GM21381 (cell line): ENCODE results near the gene GRIK4.
"Not testable (repeated sequence)": the region's sequence is repeated elsewhere in the genome, so short reads cannot be mapped to it uniquely, and the experiment has no call there.

Source experiments
- ATAC-seq: cut with Tn5 transposase; IDR thresholded peaks from one replicate; pipeline ENCODE4 v1.9.1; 2021; ENCODE audit warnings: mild to moderate bottlenecking, moderate library complexity; ENCODE audit not compliant: unreplicated experiment

The GRIK4 gene

DNA sequence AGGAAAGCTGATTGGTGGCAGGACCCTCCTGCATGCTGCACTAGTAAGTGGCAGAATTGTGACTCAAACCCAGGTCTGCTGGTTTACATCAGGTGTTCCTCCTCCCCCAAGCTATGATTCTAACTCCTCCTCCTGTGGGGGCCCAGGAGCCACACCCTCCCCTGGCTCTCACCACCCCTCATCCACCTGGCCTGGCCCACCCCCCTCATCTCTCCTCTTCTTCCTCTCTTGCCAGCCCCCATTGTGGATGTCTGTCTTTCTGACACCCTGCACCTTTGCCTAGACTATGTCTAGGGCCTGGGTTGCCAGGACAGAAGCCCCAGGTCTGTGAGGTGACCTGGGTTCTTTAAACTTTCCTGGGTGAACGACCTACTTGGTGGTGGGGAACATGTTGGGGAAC, 59.9 kb downstream of the GRIK4 start:
- no peak for ATAC-seq

GRCh38 chr11:120573756-120574354, 62.3 kb downstream of the GRIK4 start:
- no peak for ATAC-seq

GRCh38 chr11:120574876-120575275, 63.3 kb downstream of the GRIK4 start:
- no peak for ATAC-seq

- ATAC-seq = no peak
Measured at GRCh38 chr11:120575461-120575860, 63.9 kb downstream of the GRIK4 start.

- ATAC-seq = no peak
Measured at GRCh38 chr11:120576606-120577005, 65.1 kb downstream of the GRIK4 start.

- no peak for ATAC-seq
Measured at GRCh38 chr11:120577041-120577440, 65.5 kb downstream of the GRIK4 start.

DNA sequence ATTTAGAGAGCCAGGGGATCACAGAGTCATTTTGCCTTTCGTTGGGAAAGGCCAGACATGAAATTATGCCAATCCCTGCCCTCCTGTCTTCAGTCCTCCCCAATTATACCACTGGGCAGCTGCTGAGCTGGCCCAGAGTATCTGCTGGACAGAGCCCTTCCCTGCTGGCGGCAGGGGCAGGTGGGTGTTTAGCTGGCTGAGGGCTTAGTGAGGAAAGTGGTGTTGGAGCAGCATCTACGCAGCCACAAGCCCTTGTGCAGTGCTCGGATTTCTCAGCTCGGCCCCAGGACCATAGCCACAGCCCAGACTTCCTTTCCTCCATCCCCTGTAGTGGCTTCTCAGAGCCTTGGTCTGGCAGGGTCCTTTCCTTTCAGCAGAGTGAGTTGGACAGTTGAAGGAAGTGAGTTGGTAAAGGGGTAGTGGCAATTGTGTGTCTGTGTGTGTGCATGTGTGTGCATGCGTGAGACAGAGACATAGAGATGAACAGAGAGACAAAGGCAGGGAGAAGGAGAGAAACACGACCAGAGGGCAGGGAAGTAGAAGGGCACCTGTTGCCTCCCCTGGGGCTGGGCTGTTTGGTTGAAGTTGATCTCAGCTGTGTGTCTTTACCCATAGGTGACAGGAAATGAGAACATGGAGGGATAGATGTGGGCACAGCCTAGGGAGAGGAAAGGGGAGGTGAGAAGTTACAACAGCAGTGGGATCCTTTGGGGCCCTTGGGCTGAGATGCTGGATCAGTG, 66.2 kb downstream of the GRIK4 start:
- ATAC-seq = no peak

- no peak for ATAC-seq
Measured at GRCh38 chr11:120578596-120579154, 67.1 kb downstream of the GRIK4 start.

DNA sequence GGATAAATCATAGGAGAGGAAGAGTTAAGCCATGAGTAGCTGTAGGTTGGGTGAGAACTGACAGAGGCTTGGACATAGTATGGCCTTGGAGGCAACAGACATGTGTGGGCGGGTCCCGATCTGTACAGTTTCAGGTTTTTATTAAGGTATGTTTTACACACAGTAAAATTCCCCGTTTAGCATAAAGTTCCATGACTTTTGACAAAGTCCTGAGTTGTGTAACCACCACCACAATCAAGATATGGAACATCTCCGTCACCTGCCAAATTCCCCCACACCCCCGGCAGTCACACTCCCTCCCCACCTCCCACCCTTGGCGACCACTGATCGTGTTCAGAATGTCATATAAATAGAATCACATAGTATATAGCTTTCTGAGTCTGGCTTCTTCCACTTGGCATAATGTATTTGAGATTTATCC, 68.1 kb downstream of the GRIK4 start:
- no peak for ATAC-seq

DNA sequence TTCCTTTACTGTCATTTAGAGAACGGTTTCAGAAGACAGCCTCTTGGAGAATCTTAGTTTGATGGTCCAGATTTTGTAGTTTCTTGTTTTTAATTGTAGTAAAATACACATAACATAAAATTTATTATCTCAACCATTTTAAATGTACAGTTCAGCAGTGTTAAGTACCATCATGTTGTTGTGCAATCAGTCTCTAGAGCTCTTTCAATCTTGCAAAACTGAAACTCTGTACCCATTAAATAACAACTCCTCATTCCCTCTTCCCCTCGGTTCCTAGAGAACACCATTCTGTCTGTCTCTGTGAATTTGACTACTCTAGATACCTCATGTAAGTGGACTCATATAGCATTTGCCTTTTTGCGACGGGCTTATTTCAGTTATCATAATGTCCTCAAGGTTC, 69.8 kb downstream of the GRIK4 start:
- ATAC-seq = no peak

- not testable (repeated sequence) for ATAC-seq
Measured at GRCh38 chr11:120582535-120582934, 71.0 kb downstream of the GRIK4 start.

DNA sequence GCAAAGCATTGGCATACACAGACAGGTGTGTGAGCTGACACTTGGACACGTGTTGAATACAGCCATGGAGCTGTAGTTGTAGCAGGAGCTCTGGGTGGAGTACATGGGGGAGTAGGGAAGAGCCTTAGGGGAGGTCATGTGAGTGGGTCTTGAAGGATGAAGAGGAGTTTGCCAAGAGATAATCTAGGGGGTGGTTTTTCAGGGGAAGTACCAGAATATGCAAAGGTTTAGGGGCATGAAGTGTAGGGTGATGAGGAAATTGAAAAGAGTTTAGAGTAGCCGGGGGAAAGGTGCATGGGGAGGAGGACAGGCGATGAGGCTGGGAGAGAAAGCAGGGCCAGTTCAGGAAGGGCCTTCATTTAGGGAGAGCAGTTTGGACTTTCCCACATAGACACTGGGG, 74.5 kb downstream of the GRIK4 start:
- ATAC-seq = no peak

DNA sequence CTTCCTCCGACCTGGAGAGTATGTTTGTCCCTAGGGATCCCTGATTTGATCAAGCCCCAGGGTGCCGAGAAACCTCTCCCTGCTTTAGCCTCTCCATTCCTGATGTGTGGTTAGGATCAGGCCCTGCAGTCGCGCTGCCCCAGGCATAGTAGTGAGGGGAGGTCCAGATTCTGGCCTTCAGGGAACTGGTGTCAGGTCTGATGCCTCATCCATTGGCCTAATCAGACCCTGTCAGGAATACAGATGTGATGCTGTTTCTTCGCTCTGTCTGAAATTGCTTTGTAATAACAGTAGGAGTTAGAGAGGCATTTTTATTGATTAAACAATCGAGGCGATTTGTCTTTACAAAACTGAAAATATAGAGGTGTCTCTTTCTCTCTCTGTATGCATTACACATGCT, 75.2 kb downstream of the GRIK4 start:
- ATAC-seq = no peak

GRCh38 chr11:120587299-120587698, 75.8 kb downstream of the GRIK4 start:
- ATAC-seq = no peak

DNA sequence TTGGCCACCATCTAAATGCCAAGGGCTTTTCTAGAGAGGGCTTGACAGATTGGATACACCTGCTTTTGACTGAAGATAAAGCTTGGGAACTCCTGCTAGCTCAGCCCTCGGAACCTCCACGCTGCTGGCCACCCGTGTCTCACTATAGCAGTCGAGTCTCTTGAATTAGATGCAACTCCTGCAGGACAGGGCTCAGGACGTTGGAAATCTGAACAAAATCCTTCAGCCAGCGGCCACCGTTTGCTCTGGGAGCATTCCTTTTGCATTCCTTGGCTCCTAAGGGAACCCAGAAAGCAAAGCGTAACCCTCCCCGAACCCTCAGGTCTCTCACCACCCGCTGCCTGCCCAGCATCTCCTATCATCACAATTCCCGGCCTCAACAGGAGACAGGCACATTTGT, 77.8 kb downstream of the GRIK4 start:
- ATAC-seq = no peak

DNA sequence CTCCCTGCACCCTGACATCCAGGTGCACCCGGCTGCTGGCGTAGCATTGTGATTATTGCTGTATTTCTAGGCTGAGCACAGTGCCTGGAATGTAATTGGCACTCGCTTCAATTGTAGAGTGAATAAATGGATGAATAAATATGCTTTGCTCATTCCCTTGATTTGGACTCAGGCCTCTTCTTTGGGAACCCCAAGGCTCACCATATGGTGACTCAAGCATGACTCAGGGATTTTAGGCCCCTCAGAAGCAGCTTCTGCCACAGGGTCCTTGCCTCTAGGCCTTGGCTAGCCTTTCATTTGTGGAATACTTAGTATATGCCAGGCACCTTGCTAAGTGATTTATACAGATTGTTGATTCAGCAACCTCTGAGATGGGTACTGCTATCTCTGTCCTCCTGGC, 78.9 kb downstream of the GRIK4 start:
- ATAC-seq = no peak

- no peak for ATAC-seq
Measured at GRCh38 chr11:120594746-120595145, 83.2 kb downstream of the GRIK4 start.

GRCh38 chr11:120595557-120595956, 84.0 kb downstream of the GRIK4 start:
- ATAC-seq = no peak

DNA sequence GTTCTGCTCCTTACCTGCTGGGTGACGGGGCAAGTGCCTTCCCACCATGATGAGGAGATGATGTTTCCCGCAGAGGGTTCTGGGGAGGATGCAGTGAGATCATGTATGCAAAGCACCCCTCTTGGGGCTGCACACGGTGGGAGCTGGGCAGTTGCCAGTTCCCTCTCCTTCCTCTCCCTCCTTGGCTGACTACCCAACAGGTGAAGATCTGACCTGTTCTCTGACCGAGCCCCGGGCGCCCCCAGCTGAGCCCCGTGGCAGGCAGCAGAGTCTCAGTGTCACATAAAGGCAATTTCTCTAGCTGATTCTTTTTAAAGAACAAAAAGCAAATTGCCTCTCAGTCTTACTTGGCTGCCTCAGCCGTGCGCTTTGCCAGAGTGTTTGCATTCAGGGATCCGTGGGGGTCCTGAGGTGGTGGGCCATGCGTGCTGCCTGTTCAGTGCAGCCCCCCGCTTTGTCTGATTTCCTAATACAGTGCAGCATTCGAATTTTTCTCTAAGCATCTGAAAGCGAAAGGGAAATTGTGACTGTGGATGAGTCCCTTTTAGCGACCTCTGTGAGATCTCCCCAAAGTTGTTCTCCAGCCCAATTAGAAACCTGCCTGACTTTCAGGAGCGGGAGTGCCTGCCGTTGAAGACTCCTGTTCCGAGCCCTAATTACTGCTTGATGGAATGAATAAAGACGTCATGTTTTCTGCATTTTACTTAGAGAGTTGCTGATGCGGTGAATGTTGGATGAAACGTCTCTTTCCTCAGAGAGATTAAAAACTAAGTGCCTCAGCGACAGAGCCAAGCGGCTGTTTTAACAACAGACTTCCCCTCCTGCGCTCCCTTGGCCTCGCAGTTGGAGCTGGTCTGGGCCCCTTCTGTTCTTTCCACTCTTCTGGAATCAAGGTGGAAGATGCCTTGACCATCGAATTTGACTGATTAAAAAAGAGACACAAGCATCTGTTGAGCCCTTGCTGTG, 86.0 kb downstream of the GRIK4 start:
- ATAC-seq = no peak

GRCh38 chr11:120598517-120599257, 87.1 kb downstream of the GRIK4 start:
- ATAC-seq = no peak
